NCI-H1436 (cell line): ENCODE results near the gene C2orf66.

ENCODE experiments used
- DNase-seq: peaks from one replicate; lab custom pipeline; 2025; lab: John Stamatoyannopoulos, UW

C2orf66 gene

GRCh38 chr2:196759378-196759706, 49.8 kb downstream of the C2orf66 start:
- no peak for DNase-seq

- DNase-seq: no peak
These were observed 50.4 kb downstream of the C2orf66 start for GRCh38 chr2:196758474-196759377.
